GM12875 (cell line): ENCODE measurements around the gene SLC30A7.
"Not testable (repeated sequence)": the region's sequence is repeated elsewhere in the genome, so short reads cannot be mapped to it uniquely, and the experiment has no call there.

ENCODE experiments used
- H3K4me3 ChIP-seq: one replicate; pipeline ENCODE4 v1.5.1; 2011; ENCODE audit warnings: low read depth, low read length, control low read depth
- CTCF ChIP-seq: IDR thresholded peaks from 2 replicates; pipeline ENCODE4 v1.5.1; 2011; ENCODE audit warnings: low read depth, mild to moderate bottlenecking, control low read depth, inconsistent platforms, low read length, moderate library complexity, borderline replicate concordance; ENCODE audit not compliant: insufficient read depth

The SLC30A7 gene

GRCh38 chr1:100875228-100875627, 20.7 kb upstream of the SLC30A7 start:
- H3K4me3 ChIP-seq, result no peak overlapping the region
- no peak for TF ChIP-seq CTCF

GRCh38 chr1:100876291-100876690, 19.6 kb upstream of the SLC30A7 start:
- no peak overlapping the region for H3K4me3 ChIP-seq
- TF ChIP-seq CTCF, result no peak

- no peak for TF ChIP-seq CTCF
- H3K4me3 ChIP-seq, result no peak overlapping the region
Observed at GRCh38 chr1:100879422-100879821, 16.5 kb upstream of the SLC30A7 start.

- TF ChIP-seq CTCF, result no peak
- H3K4me3 ChIP-seq, result no peak overlapping the region
Observed at GRCh38 chr1:100881687-100882086, 14.2 kb upstream of the SLC30A7 start.

- no peak for TF ChIP-seq CTCF
Observed at GRCh38 chr1:100882698-100883097, 13.2 kb upstream of the SLC30A7 start.

GRCh38 chr1:100883963-100884362, 11.9 kb upstream of the SLC30A7 start:
- H3K4me3 ChIP-seq, result no peak overlapping the region
- TF ChIP-seq CTCF, result no peak

More at GRCh38 chr1:100882698-100883097, 13.2 kb upstream of the SLC30A7 start:
- no peak overlapping the region for H3K4me3 ChIP-seq

- not testable (repeated sequence) for H3K4me3 ChIP-seq
Observed at GRCh38 chr1:100889007-100889406, 6.9 kb upstream of the SLC30A7 start.

- not testable (repeated sequence) for H3K4me3 ChIP-seq
Observed at GRCh38 chr1:100889869-100890482, 5.9 kb upstream of the SLC30A7 start.
